ENCODE measurements around the gene KLF12.

Gene KLF12

DNA sequence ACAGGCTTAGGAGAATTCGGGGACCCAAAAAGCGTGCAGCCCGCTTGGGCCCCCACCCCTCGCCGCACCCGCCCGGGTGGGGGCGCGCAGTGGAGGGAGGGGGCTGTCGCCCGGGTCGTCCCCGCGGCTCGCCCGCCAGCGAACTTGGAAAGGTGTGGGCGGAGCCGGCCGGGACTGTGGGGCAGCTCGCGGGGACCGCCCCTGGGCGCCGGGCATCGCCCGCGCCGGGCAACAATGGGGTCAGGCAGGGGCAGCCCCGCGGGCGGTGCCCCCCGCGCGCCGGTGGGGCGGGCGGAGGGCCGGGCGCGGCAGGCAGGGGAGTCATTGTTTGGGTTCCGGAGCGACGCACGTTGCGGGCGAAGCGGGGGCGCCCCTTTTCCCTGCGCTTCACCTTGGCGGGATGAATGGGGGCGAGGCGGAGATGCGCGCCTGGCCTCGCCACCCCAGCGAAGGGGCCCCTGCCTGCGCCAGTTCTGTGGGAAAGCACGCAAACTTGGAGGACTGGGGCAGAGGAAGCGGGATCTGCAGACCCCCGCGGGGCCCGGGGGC, 647 bp upstream of the KLF12 start:
- peak; percentile 51 for DNase-seq

DNA sequence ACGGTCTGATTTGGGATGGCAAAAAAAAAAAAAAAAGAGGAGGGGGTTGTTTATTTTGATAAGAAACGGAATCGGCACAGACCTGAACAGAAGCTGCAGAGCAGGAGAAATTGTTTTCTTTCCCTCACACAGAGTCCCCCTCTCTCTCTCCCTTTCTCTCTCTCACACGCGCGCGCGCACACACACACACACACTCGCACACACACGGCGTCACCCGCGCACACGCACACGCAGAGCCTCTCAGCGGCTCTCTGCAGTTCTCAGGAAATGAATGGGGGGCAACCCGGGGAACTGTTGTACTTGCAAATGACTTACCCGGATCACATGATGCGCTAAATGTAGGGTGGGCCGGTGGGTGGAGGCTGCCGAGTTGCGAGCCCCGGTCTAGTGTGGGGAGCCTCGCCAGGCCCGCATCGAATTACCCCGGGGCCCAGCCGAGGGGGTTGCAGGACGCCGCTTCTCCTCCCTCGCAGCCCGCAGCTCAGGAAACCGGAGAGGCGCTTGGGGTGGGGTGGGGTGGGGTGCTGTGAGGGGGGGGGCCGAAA, 475 bp downstream of the KLF12 start:
- DNase-seq, result peak; percentile 87

DNA sequence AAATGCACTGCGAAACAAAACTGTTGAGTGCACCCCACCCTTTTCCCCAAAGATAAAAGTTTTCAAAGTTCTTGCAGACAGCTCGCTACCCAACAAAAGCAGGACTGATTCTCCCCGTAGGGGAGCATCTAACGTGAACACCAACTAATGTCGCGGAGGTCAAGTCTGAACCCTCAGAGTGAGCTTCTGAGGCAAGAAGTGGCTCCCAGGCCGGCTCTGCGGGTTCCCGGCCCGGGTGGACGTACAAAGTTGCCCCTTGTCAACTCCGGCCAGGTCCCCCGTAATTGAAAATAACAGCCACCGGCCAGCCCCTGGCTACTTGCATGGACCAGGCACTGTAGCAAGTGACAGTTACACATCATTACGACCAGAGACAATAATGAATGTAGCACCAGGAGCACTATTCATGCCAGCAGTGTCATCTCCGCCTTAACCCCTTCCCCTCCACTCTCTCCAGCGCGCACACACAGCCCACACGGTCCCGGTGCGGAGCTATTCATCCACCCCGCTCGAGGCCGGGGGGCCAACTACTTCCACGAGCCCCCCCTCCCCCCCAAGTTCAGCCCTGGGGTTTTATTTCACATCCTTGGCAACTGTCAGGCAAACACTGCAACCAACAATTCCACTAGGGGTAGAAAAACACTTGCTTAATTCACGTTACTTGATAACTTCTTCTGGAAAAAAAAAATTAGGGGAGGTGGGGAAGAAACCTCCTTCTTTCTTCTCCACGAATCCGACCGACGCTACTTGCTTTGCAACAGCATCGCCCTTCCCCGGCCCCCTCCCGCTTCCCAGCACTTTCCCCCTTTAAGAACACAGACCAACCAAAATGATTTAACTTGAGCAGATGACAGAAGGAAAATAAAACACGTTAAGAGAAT, 1.2 kb downstream of the KLF12 start:
- peak; percentile 22 for DNase-seq

DNA sequence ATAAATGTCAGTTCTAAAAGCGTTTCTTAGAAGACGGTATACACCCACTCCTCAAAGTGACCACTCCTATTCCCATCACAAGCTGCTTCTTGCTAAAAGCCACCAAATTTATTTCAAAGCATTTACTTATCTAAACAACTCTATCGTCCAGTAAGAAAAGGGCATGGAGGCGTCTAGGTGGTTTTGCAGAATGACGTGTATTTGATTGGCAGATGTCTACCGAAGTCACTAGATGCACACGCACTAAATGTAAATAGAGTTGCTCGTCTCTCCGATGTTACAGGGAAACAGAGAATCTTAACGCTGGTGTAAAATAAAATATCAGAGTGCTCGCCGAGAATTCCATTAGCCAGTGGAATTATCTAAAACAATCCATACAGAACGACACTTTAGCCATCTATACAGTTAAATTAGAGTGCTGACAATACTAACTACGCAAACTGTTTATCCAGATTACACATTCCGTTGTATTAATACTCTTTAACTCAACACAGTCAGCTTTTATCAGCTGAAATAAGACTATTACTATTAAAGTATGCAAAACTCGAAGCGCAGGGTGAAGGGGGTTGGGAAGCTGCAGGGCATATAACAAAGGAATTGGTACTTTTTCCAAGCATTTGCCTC, 1.9 kb downstream of the KLF12 start:
- peak; percentile 46 for DNase-seq

DNA sequence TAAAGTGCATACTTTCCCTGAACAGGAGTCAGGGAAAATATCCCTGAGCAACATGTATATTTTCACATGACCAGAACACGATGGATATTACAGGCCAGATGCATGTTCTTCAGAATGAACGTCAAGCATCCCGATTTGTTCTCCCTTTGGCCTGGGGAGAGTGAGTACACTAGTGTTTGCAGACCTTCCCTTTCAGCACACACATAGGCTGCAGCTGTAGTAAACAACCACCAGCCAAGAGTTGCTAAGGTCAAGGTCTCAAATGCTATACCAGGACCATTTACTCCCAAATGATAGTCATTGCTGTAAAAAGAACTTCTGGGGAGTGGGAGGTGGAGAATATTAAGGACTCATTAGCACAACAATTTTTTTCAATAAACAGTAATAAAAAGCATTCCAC, 3.0 kb downstream of the KLF12 start:
- no peak for DNase-seq

DNA sequence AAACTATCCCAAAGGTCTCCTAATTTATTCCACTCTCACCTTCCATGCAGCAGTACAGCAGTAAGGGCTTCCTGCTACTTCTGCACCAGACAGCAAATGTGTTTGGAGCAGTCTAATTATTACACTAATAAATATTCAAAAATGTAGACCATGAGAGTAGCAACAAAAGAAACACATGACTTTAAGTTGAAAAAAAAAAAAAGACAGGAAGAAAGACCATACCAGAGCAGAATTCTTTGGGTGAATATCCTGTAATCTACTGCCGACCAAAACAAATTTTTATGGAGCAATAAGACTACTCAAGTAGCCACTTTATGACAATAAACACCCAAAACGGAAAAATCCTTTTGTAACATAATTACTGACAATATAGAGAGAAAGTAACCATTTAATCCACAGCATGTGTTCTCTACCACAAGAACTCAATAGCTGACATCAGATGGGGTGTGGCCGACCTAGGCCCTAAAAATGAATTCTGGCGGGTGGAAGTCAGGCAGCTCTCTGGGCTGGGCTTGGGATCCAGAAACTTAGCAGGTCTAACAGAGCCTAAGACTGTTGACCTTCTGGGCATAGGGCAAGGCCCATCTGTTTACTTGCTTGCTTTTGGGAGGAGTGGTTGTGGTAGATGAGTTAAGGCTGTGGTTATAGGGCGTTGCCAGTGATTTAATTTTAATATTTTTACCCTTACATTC, 4.6 kb downstream of the KLF12 start:
- DNase-seq, result no peak

DNA sequence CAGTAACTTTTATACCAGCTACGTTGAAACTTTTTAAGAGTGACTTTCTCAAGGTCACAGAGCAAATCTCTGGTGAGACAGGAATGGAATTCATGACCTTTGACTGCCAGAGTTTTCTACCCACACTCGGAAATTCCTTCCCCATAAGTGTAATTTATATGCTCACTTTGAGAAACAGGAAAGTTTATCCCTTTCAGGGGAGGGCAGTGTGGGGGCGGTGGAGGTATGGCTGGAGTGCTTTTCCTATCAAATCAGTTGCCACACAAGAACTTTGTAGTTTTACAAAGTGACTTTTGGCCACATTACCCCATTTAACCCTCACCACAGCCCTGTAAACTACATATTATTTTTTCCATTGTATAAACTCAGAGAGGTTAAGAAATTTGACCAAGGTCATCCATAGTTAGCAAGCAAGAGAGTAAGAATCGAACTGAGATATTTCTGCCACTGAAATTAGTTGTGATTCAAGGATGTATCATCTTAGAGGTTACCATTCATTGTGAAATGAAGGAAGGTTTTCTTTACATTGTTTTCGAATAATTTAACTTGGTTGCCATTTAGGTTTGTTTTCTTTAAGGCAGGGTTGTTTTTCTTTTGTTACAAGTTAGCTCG, 5.9 kb downstream of the KLF12 start:
- peak; percentile 71 for DNase-seq

DNA sequence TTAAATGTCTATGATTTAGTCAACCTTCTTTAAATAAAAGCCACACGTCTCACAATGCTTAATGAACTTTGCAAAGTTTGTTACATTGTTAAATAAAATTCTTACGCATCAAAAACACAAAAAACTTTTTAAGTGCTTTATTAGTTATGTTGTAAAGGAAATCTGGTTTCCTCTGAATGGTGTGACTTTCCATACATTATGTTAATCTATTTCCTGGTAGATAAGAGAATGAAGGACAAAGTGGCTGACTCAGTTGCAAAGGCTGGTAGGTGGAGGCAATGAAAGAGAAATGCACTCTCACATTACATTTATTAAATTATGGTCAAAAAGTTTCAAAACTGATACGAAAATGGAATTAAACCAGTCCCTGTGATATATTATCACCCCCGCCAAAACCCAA, 15.9 kb downstream of the KLF12 start:
- no peak for DNase-seq

DNA sequence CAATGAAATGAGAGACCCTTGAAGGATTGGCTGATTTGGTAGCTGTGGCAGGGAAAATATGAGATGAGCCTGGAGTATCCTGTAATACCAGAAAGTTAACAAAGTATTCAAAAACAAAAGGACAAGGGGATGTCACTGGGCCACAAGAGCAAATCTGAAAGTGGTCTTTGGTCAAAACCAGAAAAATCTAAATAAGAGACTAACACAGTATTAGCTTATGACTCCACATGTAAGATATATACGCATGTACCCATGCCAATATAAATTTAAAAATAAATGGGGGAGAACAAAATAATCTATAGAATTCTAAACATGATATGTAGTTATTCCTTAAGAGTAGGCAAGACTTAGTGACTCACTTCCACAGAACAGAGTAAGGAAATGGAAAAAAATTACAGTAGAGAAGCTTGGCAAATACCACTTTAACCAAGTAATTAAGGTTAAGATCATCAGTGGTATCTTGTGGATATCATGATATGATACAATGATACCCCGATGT, 16.9 kb downstream of the KLF12 start:
- no peak for DNase-seq

DNA sequence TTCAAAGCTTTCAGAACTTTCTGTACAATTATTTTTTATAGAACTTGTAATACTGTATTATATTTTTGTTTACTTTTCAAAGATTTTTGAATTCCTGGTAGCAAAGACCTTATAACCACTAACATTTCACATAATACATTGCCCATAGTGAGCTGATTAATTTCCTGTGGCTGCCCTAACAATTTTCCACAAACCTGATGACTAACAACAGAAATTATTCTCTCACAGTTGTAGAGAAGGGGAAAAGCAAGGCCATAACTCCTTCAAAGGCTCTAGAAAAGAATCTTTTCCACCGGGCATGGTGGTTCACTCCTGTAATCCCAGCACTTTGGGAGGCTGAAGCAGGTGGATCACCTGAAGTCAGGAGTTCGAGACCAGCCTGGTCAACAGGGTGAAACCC, 19.1 kb downstream of the KLF12 start:
- DNase-seq, result peak; percentile 9

DNA sequence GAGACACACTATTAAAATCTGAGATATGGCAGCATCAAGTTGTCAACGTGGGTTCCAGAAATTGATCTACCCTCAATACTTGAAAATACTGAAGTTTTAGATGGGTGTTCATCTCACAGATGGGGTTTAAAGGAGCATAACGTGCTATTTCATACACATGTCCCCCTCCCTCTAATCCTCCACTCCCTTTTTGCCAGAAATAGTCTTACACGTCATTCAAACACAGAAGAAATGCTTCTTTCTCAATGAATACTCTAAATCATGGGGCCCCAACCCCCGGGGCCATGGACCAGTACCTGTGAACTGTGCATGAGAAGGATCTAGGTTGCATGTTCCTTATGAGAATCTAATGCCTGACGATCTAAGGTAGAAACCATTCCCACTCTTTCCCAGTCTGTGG, 19.6 kb downstream of the KLF12 start:
- DNase-seq, result no peak

DNA sequence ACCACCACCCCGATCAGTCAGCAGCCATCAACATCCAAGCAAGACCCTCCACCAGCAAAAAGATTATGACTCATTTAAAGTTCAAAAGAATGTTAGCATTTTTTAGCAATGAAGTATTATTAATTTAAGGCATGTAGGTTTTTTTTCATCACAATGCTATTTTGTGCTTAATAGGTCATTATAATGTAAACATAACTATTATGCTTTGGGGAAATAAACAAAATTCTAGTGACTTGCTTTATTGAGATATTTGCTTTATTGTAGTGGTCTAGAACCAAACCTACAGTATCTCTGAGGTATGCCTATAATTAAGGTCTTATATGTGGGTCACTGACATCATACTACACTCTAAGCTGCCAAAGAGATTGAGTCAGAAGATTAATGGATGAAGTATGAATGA, 20.0 kb downstream of the KLF12 start:
- no peak for DNase-seq

DNA sequence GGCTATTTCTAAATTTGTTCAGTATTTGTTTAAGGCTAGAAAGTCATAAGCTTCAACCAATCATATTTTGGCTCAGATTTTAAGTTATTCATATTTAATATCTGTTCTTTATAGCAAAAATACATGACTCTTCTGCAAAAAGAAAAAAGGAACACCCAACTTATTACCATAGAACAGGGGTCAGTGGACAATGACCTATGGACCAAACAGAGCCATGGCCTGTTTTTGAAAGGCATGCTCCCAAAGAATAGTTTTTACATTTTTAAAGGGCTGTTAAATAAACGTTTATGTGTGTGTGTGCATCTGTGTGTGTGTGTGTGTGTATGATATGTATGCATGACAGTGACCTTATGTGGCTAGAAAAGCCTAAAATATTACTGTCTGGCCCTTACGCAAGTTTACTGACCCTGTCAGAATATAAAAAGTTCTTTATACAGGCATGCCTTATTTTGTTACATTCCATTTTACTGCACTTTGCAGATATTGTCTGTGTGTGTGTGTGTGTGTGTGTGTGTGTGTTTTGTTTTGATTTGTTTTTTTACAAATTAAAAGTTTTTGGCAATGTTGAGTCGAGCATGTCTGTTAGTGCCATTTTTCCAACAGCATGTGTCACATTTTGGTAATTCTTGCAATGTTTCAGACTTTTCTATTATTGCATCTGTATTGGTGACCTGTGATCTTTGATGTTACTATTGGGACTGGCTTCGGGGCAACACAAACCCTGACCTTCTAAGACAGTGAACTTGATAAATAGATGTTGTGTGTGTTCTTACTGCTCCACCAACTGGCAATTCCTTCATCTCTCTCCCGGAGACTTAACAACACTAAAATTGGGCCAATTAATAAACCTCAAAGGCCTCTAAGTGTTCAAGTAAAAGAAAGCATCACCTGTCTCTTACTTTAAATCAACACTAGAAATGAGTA, 22.0 kb downstream of the KLF12 start:
- no peak for DNase-seq

DNA sequence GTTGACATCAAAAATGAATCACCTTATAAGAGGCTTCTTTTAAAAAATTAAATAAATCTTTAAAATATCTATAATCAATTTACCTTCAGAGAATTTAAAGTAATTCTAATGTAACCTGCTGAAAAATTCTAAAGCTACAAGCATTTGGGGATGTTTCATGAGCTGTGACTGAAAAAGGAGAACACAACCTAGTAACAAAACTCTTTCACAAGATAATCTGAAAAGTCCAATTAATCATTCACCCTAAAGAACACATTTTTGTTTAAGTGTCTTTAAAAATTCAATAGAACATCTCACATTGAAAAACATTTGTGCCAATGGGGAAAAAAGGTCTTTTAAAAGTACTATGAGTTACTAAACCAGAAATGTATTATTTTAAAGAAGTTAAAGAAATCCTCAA, 22.8 kb downstream of the KLF12 start:
- no peak for DNase-seq

DNA sequence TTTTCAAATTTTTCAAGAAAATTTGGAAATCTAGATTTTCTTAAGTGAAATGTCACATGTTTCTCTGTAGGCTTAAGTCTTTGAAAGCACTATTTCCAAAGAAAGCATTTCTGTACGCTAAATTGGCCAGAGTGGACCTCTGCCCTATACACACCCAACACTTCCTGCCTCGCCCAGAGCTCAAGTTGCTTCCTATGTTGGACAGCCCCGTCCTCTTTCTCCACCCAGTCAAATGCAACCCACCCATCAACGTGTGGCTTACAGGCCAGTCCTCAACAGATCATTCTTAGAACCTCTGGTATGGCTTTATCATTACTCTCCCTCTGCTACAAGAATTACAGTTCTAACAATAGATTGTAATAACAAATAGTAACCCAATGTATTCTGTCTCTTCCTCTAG, 24.2 kb downstream of the KLF12 start:
- no peak for DNase-seq

DNA sequence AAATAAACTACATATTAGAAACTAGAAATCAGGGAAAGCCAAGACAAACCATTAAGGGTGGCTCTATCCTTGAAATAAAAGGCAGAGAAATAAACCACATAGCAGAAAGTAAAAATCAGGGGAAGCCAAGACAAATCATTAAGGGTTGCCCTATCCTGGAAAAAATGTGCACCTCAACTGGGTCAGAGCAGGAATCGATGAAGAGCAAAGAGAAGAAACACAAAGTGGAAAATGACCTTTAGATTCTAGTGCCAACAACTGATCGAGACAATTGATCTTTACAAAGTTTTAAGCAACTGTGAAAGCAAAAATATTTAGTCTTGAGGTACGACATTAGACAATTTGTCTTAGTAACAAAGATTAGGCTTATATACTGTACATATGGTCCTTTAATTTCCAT, 26.6 kb downstream of the KLF12 start:
- DNase-seq, result no peak

DNA sequence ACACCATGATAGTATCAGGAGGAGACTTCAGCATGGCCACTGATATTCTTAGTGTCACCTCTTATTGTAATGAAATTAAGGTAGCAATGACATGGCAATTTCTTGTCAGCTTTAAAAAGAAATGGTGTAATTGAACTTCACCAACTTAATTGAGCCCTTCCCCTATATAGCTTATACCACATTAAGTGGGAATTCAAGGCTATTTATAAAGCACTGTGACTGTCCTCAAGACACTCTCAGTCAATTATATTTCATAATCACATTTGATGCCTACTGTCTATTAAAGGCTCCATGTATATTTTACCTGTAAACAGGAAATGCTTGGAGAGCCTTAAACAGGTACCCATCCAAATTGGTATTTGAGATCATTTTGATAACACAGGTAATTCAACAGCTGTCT, 28.3 kb downstream of the KLF12 start:
- no peak for DNase-seq

DNA sequence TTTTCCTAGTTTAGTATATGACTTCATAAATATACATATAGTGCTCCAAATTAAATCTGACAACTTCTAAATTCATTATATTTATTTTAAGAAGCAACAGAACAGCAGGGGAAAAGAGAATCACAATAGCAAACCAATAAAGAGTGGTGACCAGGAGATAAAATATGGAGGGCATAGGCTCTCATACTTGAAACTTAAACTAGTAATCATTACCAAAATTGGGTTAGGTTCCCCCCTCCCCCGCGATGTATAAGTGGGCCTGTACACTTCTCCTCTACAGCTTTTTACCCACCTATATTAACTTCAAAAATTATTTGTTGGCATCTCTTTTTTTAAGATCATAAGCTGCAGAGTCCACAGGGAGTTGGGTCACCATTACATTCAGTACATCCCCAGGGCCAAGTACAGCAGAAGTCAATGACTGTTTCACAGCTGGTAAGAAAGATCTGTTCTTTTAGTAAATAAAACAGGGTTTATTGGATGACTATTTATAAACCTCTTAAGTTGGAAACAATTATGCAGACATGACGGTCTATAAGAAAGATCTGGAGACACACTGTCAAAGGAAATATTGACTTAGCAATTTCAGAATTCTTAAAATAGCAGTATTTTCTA, 29.4 kb downstream of the KLF12 start:
- no peak for DNase-seq

DNA sequence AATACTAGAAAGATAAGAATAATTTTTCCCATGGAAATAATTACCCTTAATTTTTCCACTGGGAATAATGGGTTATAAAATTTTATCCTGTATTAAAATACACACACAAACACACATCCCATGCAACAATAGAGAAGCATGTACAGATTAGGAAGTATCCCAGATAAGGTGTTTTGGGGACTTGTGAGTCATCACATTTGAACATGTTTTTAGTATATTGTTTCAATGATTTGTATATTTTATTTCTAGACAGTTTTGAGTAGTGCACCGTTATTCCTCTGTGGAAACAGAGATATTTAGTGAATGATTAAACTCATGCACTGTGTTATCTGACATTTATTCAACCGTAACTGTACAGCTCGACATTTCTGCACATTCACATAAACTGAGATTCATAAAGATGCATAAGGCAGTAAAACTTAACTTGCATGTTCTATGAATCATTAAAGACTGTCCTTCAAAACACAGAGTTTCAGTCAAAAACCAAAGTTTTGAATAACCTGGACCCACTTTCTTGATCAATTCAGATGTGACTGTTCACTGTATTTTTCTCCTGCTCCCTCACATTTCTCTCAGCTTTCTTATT, 30.1 kb downstream of the KLF12 start:
- peak; percentile 44 for DNase-seq

DNA sequence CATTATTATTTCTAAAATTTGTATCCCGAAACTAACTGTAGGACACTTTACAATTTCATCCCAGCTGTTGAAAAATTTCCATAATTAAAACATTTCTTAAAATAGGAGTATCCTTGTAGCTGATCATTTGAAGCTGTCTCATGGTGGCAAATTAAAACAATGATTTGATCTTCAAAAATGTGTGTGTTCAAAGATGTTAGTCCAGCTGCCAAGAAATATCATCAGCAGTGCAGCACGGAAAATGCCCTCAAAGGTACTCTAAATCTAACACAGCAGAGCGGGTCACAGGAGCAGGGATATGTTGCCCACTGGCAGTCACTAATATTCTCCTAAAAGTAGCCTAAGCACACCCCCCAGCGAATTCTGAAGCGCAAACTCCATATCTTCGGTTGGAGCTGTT, 31.0 kb downstream of the KLF12 start:
- no peak for DNase-seq

DNA sequence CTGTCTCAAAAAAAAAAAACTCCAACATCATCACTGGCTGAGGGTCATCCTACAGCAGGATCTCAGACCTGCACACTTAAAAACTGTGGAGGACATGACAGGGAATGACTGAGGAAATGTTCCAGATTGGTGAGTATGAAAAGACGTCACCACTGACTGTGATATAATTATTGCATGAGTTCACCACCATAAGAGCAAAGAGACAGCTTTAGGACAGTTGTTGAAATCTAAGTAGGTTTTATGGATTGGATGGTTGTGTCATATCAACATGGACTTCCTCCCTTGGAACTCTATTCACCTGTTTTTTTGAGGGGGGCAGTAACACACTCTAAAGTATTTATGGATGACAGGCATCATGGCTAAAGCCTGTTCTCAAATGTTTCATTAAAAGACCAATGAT, 31.5 kb downstream of the KLF12 start:
- DNase-seq, result no peak
